K562 (cell line): ENCODE data around the gene SNPH. TPM values are rescaled to one million over a fixed set of nuclear protein-coding genes. Genes with fewer than 3 reads are reported as not detected.

Source experiments
- ARID1B ChIP-seq: fragments of 450-650 bp; IDR thresholded peaks from 2 replicates; pipeline ENCODE4 v1.6.1; 2016; ENCODE audit warnings: antibody characterized with exemption, mild to moderate bottlenecking, inconsistent platforms
- ATF1 ChIP-seq, 2 experiments: fragments of 450-650 bp in 1 of 2; IDR thresholded peaks; 2 replicates each; pipeline ENCODE4 v1.6.1; 2016; ENCODE audit warnings: missing compliant biosample characterization in 1 of 2, missing genetic modification characterization in 1 of 2
- CBFA2T3 ChIP-seq: fragments of 450-650 bp; IDR thresholded peaks from 2 replicates; pipeline ENCODE4 v1.6.1; 2017
- DPF2 ChIP-seq: fragments of 450-650 bp; IDR thresholded peaks from 2 replicates; pipeline ENCODE4 v1.6.1; 2016
- ETS1 ChIP-seq: conservative IDR thresholded peaks from 2 replicates; pipeline ENCODE4 v1.6.1; 2011; ENCODE audit warnings: low read depth, mild to moderate bottlenecking, low read length; ENCODE audit not compliant: control insufficient read depth
- ETV1 ChIP-seq: fragments of 450-650 bp; conservative IDR thresholded peaks from 2 replicates; pipeline ENCODE4 v1.6.1; 2016; ENCODE audit warnings: missing genetic modification characterization, control low read depth, low read depth, missing compliant biosample characterization
- GATA2 ChIP-seq: sonication (generic); formaldehyde crosslinking; IDR thresholded peaks from 2 replicates; pipeline ENCODE4 v1.4.0; 2020; ENCODE audit warnings: mild to moderate bottlenecking, missing genetic modification reagents
- GATAD2A ChIP-seq: fragments of 450-650 bp; IDR thresholded peaks from 2 replicates; pipeline ENCODE4 v1.6.1; 2017
- HMGN3 ChIP-seq: IDR thresholded peaks from 2 replicates; pipeline ENCODE4 v1.6.1; 2011; ENCODE audit warnings: borderline replicate concordance, low read depth, mild to moderate bottlenecking, mixed read lengths, low read length; ENCODE audit not compliant: insufficient read length; ENCODE audit errors: extremely low read depth
- MLLT1 ChIP-seq, 2 experiments: fragments of 450-650 bp; IDR thresholded peaks; 2 replicates each; pipeline ENCODE4 v1.6.1; 2016
- MNT ChIP-seq, 2 experiments: fragments of 450-650 bp; conservative IDR thresholded peaks; 2 replicates each; pipeline ENCODE4 v1.6.1; 2017; ENCODE audit warnings: mild to moderate bottlenecking in 2 of 2, moderate library complexity in 2 of 2
- NFATC3 ChIP-seq: fragments of 450-650 bp; IDR thresholded peaks from 2 replicates; pipeline ENCODE4 v1.6.1; 2017; ENCODE audit warnings: mild to moderate bottlenecking
- SAFB2 ChIP-seq: fragments of 200-400 bp; formaldehyde crosslinking; IDR thresholded peaks from 2 replicates; pipeline ENCODE4 v1.6.1; 2018; ENCODE audit warnings: borderline replicate concordance, low read length, low read depth, moderate library complexity; ENCODE audit not compliant: severe bottlenecking
- SIN3A ChIP-seq, 2 experiments: fragments of 150-350 bp in 1 of 2; IDR thresholded peaks; 2 replicates each; pipeline ENCODE4 v1.6.1; 2011 to 2016; ENCODE audit warnings: borderline replicate concordance in 2 of 2, low read depth in 2 of 2, low read length in 2 of 2, mild to moderate bottlenecking in 2 of 2, moderate library complexity in 2 of 2; ENCODE audit not compliant: control insufficient read depth in 1 of 2
- TBL1XR1 ChIP-seq, 2 experiments: IDR thresholded peaks; 2 replicates each; pipeline ENCODE4 v1.6.1; 2012; ENCODE audit warnings: improper control_type of control experiment in 2 of 2, low read length in 2 of 2, mild to moderate bottlenecking in 1 of 2
- ZEB2 ChIP-seq: fragments of 450-650 bp; IDR thresholded peaks from 2 replicates; pipeline ENCODE4 v1.6.1; 2016
- ZNF24 ChIP-seq: fragments of 450-650 bp; IDR thresholded peaks from 2 replicates; pipeline ENCODE4 v1.6.1; 2016
- ZNF507 ChIP-seq: conservative IDR thresholded peaks from 2 replicates; pipeline ENCODE4 v1.6.1; 2017; ENCODE audit warnings: missing genetic modification characterization, missing compliant biosample characterization
- ZNF592 ChIP-seq: fragments of 450-650 bp; IDR thresholded peaks from 2 replicates; pipeline ENCODE4 v1.6.1; 2017; ENCODE audit warnings: antibody characterized with exemption, mild to moderate bottlenecking
- ZNF780A ChIP-seq: fragments of 250-450 bp; sonication (Bioruptor Pico); IDR thresholded peaks from 2 replicates; pipeline ENCODE4 v1.5.0; 2021; ENCODE audit warnings: mild to moderate bottlenecking
- polyA plus RNA-seq, 8 experiments: library from polyadenylated mRNA; depleted of rRNA in 4 of 8; stranded (reverse) in 5 of 8; unstranded in 3 of 8; fragments of >200 nt; fragmentation: Nextera tagmentation in 2 of 8; fragmentation: Illumina TruSeq in 1 of 8; extraction: Ambion mirVana in 2 of 8; extraction: Trizol in 1 of 8; gene quantifications; 2 replicates each; pipeline versions ENCODE4 v1.2.1 to v1.2.3, GENCODE V29; 2011 to 2014; ENCODE audit warnings: inconsistent platforms in 1 of 8, missing spikeins in 1 of 8
- total RNA-seq, 7 experiments: library from RNA; depleted of rRNA in 6 of 7; stranded (reverse); fragments of >200 nt in 6 of 7; fragmentation: Illumina TruSeq in 2 of 7; extraction: Trizol in 2 of 7; gene quantifications; 2 replicates each; pipeline versions ENCODE4 v1.2.1 to v1.2.3, GENCODE V29; 2011 to 2021; ENCODE audit warnings: low replicate concordance in 1 of 7

Gene SNPH
- total and polyA plus RNA-seq, 9 of the 15 experiments (the other 6 are each of a cell fraction or from before 2014, with no cell fraction given) = 0.03 to 4.2 (median 1.4) TPM

- 0 out of 2 replicates have a peak, but pooled peaks have one; percentile 21 for TF ChIP-seq ZNF592
- TF ChIP-seq DPF2 = peak; percentile 57; the same call in 1 of the 2 replicates
- TF ChIP-seq ZNF780A (CRISPR knock-in tag) = no peak
- TF ChIP-seq MNT (conservative IDR thresholded peaks at IDR 0.05) = 0 out of 4 replicates have a peak, but pooled peaks of 1 of the 2 experiments have one; percentile 14
- peak; percentile 77 for TF ChIP-seq CBFA2T3
- TF ChIP-seq ZEB2 = 0 out of 2 replicates have a peak, but pooled peaks have one; percentile 25
- no peak for TF ChIP-seq NFATC3
- peak; percentile 73 for TF ChIP-seq GATA2 (CRISPR knock-in tag)
- no peak for TF ChIP-seq ETS1
- TF ChIP-seq ZNF507 (tag) = no peak
- TF ChIP-seq GATAD2A = 0 out of 2 replicates have a peak, but pooled peaks have one; percentile 30
- TF ChIP-seq TBL1XR1 (IDR thresholded peaks at IDR 0.05; ENCODE audit: low read length in 2 of 2) = peak in 1 of 2 experiments; percentile 22; a peak in 1 of 4 replicates
- TF ChIP-seq SIN3A (IDR thresholded peaks at IDR 0.05; ENCODE audit: borderline replicate concordance in 2 of 2, control insufficient read depth in 1 of 2, low read depth in 2 of 2, low read length in 2 of 2) = no peak
- TF ChIP-seq SAFB2 = no peak
- TF ChIP-seq ARID1B = peak; percentile 77
- no peak for TF ChIP-seq ATF1 (CRISPR knock-in tag; IDR thresholded peaks at IDR 0.05)
- no peak for TF ChIP-seq ATF1 (tag; IDR thresholded peaks at IDR 0.05)
- no peak for TF ChIP-seq ZNF24
- no peak for TF ChIP-seq HMGN3
- TF ChIP-seq ETV1 (tag) = no peak
- TF ChIP-seq MLLT1 (IDR thresholded peaks at IDR 0.05) = 0 out of 4 replicates have a peak, but pooled peaks of 1 of the 2 experiments have one; percentile 35
These were observed 723 bp upstream of the SNPH start (continued) for GRCh38 chr20:1265226-1265915.
